PC-3 (cell line): Measurements from ENCODE around the gene ZNF236.

Experiments
- CTCF ChIP-seq: fragments of 300-600 bp; sonication (generic); conservative IDR thresholded peaks from 2 replicates; pipeline ENCODE4 v1.5.1; 2017; ENCODE audit warnings: antibody characterized with exemption, low read depth, mild to moderate bottlenecking, low read length
- EZH2phosphoT487 ChIP-seq: fragments of 300-600 bp; sonication (generic); IDR thresholded peaks from 2 replicates; pipeline ENCODE4 v1.6.1; 2018; ENCODE audit warnings: mild to moderate bottlenecking, antibody characterized with exemption, low read length, borderline replicate concordance

DNA sequence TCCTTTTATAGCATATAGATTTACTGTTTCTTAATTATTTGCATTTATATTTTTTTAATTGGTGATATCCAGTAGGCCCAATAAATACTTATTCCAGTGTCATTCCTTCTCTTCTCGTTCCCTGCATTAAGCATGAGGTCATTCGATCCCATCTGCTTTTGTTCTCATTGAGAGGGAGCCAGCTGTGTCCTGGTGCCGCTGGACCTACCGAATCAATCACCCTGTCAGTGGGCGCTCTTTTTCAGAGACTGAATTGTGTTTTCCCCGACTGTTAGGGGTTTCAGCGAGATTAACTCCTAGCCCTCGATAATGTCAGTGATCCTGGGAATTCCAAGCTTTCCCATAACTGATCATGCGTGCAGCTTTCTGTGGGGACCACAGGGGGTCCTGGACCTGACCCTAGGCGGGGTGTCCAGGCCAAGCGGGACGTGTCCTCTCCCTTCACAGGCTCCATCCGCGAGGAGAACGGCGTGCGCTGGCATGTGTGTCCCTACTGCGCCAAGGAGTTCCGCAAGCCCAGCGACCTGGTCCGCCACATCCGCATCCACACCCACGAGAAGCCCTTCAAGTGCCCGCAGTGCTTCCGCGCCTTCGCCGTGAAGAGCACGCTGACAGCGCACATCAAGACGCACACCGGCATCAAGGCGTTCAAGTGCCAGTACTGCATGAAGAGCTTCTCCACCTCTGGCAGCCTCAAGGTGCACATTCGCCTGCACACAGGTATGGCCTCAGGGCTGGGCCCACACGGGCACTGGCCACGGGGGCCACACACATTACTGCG, 72.4 kb downstream of the ZNF236 start:
- no peak for TF ChIP-seq CTCF
- TF ChIP-seq EZH2phosphoT487 = no peak
